Aorta (tissue), 5 donors: ENCODE results near the gene TNIK. TPM values are rescaled to one million over a fixed set of nuclear protein-coding genes. Genes with fewer than 3 reads are reported as not detected.

Experiments used
- ATAC-seq: fragments of 200-7000 bp; cut with Tn5 transposase; one replicate; pipeline ENCODE4 v1.9.1; 2022; ENCODE audit warnings: moderate library complexity; ENCODE audit not compliant: low FRiP score
- DNase-seq, 2 donors: peaks; one replicate each; pipeline ENCODE4 v3.0.0-alpha.2; 2020
- H3K27ac ChIP-seq, 2 donors: one replicate each; pipeline ENCODE4 v1.5.1; 2013; ENCODE audit warnings: low read length in 2 of 2, mild to moderate bottlenecking in 2 of 2, moderate library complexity in 2 of 2, control low read depth in 1 of 2, inconsistent platforms in 1 of 2, low read depth in 1 of 2
- H3K27me3 ChIP-seq, 2 donors: one replicate each; pipeline ENCODE4 v1.6.1; 2013; ENCODE audit warnings: control low read depth in 1 of 2, low read length in 1 of 2, mild to moderate bottlenecking in 1 of 2, moderate library complexity in 1 of 2; ENCODE audit not compliant: insufficient read depth in 2 of 2, control insufficient read depth in 1 of 2
- H3K36me3 ChIP-seq, 2 donors: one replicate each; pipeline ENCODE4 v1.6.1; 2013; ENCODE audit warnings: control low read depth in 1 of 2, low read length in 1 of 2, mild to moderate bottlenecking in 1 of 2; ENCODE audit not compliant: insufficient read depth in 2 of 2, control insufficient read depth in 1 of 2
- H3K4me1 ChIP-seq, 2 donors: one replicate each; pipeline ENCODE4 v1.6.1; 2013; ENCODE audit warnings: low read length in 2 of 2, control low read depth in 1 of 2, mild to moderate bottlenecking in 1 of 2, moderate library complexity in 1 of 2; ENCODE audit not compliant: insufficient read depth in 2 of 2, control insufficient read depth in 1 of 2
- H3K4me3 ChIP-seq, 2 donors: one replicate each; pipeline ENCODE4 v1.5.1; 2013; ENCODE audit warnings: low read length in 2 of 2, control low read depth in 1 of 2, mild to moderate bottlenecking in 1 of 2
- H3K9me3 ChIP-seq: one replicate; pipeline ENCODE4 v1.6.1; 2013; ENCODE audit warnings: mild to moderate bottlenecking, low read length; ENCODE audit not compliant: control insufficient read depth
- WGBS, 2 donors: extraction: QIAGEN DNeasy Blood & Tissue Kit; methylation state at CpG; one replicate each; pipeline ENCODE4 v1.1.7; 2013; 5-methylcytosine and 5-hydroxymethylcytosine counted together
- intact Hi-C, 2 donors: fragments of 100-400 bp; cut with DNase I; formaldehyde crosslinking; loops; one replicate each; pipeline versions ENCODE4 v1.14.2 to v1.15.0; 2022
- polyA plus RNA-seq, 2 donors: library from polyadenylated mRNA; stranded (reverse); fragments of 200-250 nt; gene quantifications; one replicate each; pipeline ENCODE4 v1.2.3, GENCODE V29; 2013
- total RNA-seq, 2 donors: library from RNA; stranded (reverse); fragmentation: NEBNext Ultra II Directional; extraction: Animal tissue kit (Norgen Biotek cat#: 25700); gene quantifications; one replicate each; pipeline ENCODE4 v1.2.1, GENCODE V29; 2021
- donor health status: healthy with polysubstance abuse.
- donor health status: Bipolar disorder and iron deficiency.
- donor health status: DM: no; HTN: no; CAD: no.
- donor health status: DM: no; HTN: no; CAD: no.
- donor health status: DM: yes; HTN: yes; CAD: no.

Gene TNIK
- total and polyA plus RNA-seq, 4 donors, result 4.7 to 14.6 (median 8.8) TPM

DNA sequence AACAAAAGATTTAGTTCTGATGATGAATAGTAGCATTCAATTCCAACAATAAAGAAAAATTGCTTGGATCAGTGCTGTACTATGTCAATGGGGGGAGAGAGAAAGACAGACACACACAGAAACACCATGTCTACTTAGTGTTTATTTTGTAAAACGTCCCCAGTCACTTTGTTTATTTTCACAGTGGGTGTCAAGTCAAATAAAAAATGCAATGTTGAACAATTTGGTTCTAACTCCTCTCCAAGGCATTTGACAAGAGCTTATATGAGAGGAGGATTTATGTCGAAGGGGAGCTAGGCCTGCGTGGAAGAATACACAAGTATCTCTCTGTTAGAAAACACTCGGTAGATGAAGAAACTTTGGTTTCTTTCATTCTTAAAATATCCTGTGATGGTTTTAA, 232.0 kb downstream of the TNIK start:
- no peak overlapping the region for H3K27ac ChIP-seq
- WGBS, 2 donors, result 66 to 69% methylated on average over 4 of the region's 4 CpGs

DNA sequence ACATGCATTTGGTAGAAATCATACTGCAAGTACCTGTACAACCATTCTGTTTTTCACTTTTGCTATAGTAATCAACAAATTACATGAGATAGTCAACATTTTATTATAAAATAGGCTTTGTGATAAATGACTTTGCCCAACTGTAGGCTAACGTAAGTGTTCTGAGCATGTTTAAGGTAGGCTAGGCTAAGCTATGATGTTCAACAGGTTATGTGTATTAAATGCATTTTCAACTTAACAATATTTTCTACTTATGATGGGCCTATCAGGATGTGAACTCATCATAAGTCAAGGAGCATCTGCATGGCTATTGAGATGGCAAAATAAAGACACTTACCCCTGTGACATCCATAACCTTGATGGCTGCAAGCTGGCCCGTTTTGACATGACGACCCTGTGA, 232.4 kb downstream of the TNIK start:
- 65 to 74% methylated on average over 3 of the region's 3 CpGs for WGBS, 2 donors
- intact Hi-C loops, result no loop called here
- no peak overlapping the region for H3K27ac ChIP-seq
- H3K4me3 ChIP-seq, result no peak overlapping the region
- no peaks in the 10 kb centered on the region for H3K36me3 ChIP-seq
- H3K9me3 ChIP-seq, result no peaks in the 10 kb centered on the region
- DNase-seq (no peak), ATAC-seq (no peak)
- H3K27me3 ChIP-seq, result no peaks in the 10 kb centered on the region
- H3K4me1 ChIP-seq, result no peaks in the 10 kb centered on the region

More for the DNA sequence above, 232.0 kb downstream of the TNIK start:
- no peaks in the 10 kb centered on the region for H3K27me3 ChIP-seq
- intact Hi-C loops, result no loop called here
- DNase-seq (no peak), ATAC-seq (no peak)
- H3K4me1 ChIP-seq, result no peaks in the 10 kb centered on the region
- no peaks in the 10 kb centered on the region for H3K9me3 ChIP-seq
- no peak overlapping the region for H3K4me3 ChIP-seq
- no peaks in the 10 kb centered on the region for H3K36me3 ChIP-seq

DNA sequence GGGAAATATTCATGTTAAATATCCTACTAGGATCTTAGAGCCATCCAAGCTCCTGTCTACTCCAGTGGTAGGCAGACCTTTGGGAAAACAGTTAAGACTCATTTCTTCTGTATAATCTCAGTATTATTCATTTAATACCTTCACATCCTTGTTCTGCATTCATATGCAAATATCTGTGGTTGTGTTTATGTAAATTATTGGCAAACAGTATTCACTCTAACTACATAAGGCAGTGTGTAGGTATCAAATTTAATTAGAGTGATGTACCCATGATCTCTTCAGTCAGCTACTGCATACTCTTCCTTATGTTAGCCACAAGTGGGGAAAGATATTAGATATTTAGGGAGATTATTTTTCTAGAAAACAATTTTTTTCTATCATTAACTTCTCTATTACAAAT, 232.8 kb downstream of the TNIK start:
- Histone ChIP-seq H3K9me3 (no peaks in the 10 kb centered on the region), H3K36me3 (no peaks in the 10 kb centered on the region), H3K4me3 (no peak overlapping the region), H3K4me1 (no peaks in the 10 kb centered on the region), H3K27me3 (no peaks in the 10 kb centered on the region), H3K27ac (no peak overlapping the region)
- intact Hi-C loops, result no loop called here
- DNase-seq (no peak), ATAC-seq (no peak)

DNA sequence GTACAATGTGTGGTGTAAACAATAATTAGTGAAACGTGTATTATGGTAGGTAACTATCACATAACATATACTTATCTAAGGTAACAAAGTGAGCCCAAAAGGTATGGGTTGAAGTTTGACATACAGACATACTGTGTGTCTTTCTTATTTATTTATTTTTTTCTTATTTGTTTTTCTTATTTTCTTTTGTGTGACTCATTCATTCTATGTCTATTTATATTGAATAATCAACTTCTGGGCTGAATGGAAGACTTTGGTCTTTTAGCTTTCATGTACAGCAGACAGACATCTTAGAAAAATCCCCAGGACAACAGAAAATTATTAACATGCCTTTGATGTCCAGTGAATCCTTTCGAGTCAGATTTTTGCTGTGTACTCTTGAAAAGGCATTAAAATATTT, 233.4 kb downstream of the TNIK start:
- Histone ChIP-seq H3K4me1 (no peaks in the 10 kb centered on the region), H3K27me3 (no peaks in the 10 kb centered on the region), H3K27ac (no peak overlapping the region), H3K36me3 (no peaks in the 10 kb centered on the region), H3K9me3 (no peaks in the 10 kb centered on the region), H3K4me3 (no peak overlapping the region)
- intact Hi-C loops, result no loop called here
- DNase-seq (no peak), ATAC-seq (no peak)
- 63 to 94% methylated on average over 2 of the region's 2 CpGs for whole genome bisulfite sequencing, 2 donors

DNA sequence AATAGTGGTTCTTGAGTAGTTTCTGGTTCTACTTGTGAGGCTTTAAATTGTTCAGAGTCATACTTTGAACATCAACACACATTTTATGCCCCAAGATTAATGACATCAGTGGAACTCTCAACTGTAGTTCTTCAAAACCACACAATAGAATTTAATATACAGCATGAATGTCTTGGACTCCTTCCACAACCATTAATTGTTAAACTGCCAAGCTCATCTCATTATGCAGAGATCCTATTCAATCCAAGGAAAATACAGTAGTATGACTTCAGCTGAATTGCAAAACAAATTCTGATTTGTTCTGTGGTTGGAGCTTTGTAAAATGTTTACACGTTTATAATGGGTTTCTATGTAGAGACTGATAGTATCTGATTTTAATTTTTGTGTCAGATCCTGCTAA, 234.5 kb downstream of the TNIK start:
- Histone ChIP-seq H3K27me3 (no peaks in the 10 kb centered on the region), H3K36me3 (no peaks in the 10 kb centered on the region), H3K4me1 (no peaks in the 10 kb centered on the region), H3K27ac (no peak overlapping the region), H3K4me3 (no peak overlapping the region), H3K9me3 (no peaks in the 10 kb centered on the region)
- DNase-seq, result no peak
- intact Hi-C loops, result no loop called here
- no peak for ATAC-seq
- 90 to 93% methylated on average over 1 of the region's 1 CpG for WGBS, 2 donors

DNA sequence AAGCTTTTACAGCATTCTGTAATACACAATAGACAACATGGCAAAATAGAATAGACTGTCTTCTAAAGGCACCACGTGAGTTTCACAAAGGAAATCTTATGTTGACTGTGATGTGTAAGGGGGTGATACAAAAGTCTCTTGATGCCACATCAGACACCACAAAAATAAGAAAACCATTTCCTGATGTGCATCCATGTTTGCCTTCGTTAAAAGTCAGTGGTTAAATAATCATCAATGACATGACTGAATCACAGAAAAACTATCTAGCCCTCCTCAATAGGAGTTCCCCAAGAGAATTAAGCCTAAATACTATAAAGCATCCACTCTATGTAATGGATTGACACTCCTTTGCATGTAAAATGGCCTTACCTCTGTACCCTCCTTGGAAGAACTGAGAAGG, 235.0 kb downstream of the TNIK start:
- no peak for DNase-seq
- Histone ChIP-seq H3K4me1 (no peaks in the 10 kb centered on the region), H3K27me3 (no peaks in the 10 kb centered on the region), H3K27ac (no peak overlapping the region), H3K4me3 (no peak overlapping the region), H3K36me3 (no peaks in the 10 kb centered on the region), H3K9me3 (no peaks in the 10 kb centered on the region)
- 92 to 97% methylated on average over 2 of the region's 2 CpGs for WGBS, 2 donors
- intact Hi-C loops, result no loop called here
- no peak for ATAC-seq

DNA sequence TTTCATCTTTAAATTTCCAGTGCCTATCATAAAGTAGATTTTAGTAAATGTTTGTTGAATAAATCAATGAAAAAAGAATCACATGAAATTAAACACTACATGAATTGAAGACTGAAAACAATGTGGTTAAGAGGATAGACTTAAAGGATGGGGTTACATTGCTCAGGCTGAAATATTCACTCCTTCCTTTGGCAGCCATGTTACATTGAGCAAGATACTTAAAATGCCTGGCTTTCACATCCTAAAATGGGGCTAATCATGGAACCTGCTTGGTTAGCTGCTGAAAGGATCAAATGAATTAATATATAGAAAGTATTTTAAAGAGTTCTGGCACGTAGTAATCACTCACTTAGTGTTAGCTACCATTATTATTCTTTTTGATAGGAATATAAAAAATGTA, 236.8 kb downstream of the TNIK start:
- ATAC-seq, result no peak
- Histone ChIP-seq H3K36me3 (no peaks in the 10 kb centered on the region), H3K9me3 (no peaks in the 10 kb centered on the region), H3K4me3 (no peak overlapping the region), H3K4me1 (no peaks in the 10 kb centered on the region), H3K27ac (no peak overlapping the region), H3K27me3 (no peaks in the 10 kb centered on the region)
- intact Hi-C loops, result no loop called here
- 90 to 98% methylated on average over 1 of the region's 1 CpG for WGBS, 2 donors
- no peak for DNase-seq

DNA sequence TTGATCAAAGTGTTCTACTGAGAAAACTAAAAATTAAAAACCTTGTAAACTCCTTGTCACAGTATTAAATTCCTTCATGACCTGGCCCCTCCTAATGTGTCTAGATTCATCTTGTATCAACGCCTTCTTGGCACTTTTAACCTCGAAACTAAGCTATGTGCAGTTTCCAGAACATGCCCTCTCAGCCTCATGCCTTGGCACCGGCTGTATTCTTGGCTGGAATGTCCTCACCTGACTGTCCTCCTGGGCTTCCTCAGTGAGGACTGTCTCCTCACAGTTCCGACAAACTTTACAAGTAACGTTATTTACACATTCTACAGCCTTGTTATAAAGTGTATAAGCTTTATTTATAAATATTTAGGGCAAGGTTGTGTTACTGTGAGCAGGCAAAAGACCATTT, 237.2 kb downstream of the TNIK start:
- whole genome bisulfite sequencing, 2 donors, result 72 to 87% methylated on average over 5 of the region's 5 CpGs
- DNase-seq, result no peak
- H3K4me1 ChIP-seq, result no peaks in the 10 kb centered on the region
- no peak overlapping the region for H3K4me3 ChIP-seq
- H3K9me3 ChIP-seq, result no peaks in the 10 kb centered on the region
- H3K27me3 ChIP-seq, result no peaks in the 10 kb centered on the region
- no peaks in the 10 kb centered on the region for H3K36me3 ChIP-seq
- ATAC-seq, result no peak
- H3K27ac ChIP-seq, result no peak overlapping the region
- intact Hi-C loops, result no loop called here

DNA sequence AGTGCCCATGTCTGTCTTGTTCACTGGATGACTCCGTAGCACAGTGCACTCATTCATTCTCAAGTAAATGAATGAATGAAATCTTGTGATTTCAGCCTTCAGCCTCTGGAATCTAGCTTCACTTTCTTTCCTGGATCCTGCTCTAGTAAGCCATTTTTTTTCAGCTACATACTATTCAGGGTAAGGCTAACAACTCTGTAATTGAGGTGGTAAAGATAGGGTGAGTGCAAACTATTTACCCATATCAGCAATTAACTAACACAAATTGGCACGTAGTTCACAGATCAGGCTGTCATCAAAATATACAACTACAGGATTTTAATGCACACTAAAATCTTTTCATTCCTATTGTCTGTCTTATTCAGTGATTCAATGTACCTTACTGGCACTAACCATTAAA, 238.6 kb downstream of the TNIK start:
- no peaks in the 10 kb centered on the region for H3K36me3 ChIP-seq
- no peaks in the 10 kb centered on the region for H3K9me3 ChIP-seq
- H3K27me3 ChIP-seq, result no peaks in the 10 kb centered on the region
- H3K4me1 ChIP-seq, result no peaks in the 10 kb centered on the region
- no peak overlapping the region for H3K27ac ChIP-seq
- intact Hi-C loops, result no loop called here
- ATAC-seq (no peak), DNase-seq (no peak)
- H3K4me3 ChIP-seq, result no peak overlapping the region
- 96 to 97% methylated on average over 2 of the region's 2 CpGs for WGBS, 2 donors
